Calu3 (cell line): ENCODE results near the gene DDX51. TPM values are rescaled to one million over a fixed set of nuclear protein-coding genes. Genes with fewer than 3 reads are reported as not detected.

Experiments
- BruUV-seq: library from RNA; stranded (reverse); fragments of 400-500 nt; replicated peaks from 2 replicates; lab custom pipeline; 2021; lab: Mats Ljungman, UMichigan
- CTCF ChIA-PET: fragments of 300-600 bp; sonication (Branson Sonifier 250); formaldehyde crosslinking; loops from one replicate; lab custom pipeline; 2022; ENCODE audit warnings: antibody characterized with exemption; lab: Charles Lee
- DNase-seq: peaks from one replicate; pipeline ENCODE4 v3.0.0; 2022
- H3K27ac Mint-ChIP-seq: one replicate; pipeline ENCODE4 v1.8.0; 2022; ENCODE audit warnings: mixed read lengths; ENCODE audit not compliant: unreplicated experiment
- H3K27me3 Mint-ChIP-seq: one replicate; pipeline ENCODE4 v1.8.0; 2022; ENCODE audit warnings: mixed read lengths; ENCODE audit not compliant: unreplicated experiment
- H3K36me3 Mint-ChIP-seq: one replicate; pipeline ENCODE4 v1.8.0; 2022; ENCODE audit warnings: mild to moderate bottlenecking, moderate library complexity, mixed read lengths; ENCODE audit not compliant: insufficient read depth, unreplicated experiment
- H3K4me1 Mint-ChIP-seq: one replicate; pipeline ENCODE4 v1.8.0; 2022; ENCODE audit warnings: mild to moderate bottlenecking, low read depth, mixed read lengths; ENCODE audit not compliant: unreplicated experiment
- H3K4me3 Mint-ChIP-seq: one replicate; pipeline ENCODE4 v1.8.0; 2022; ENCODE audit warnings: mild to moderate bottlenecking, low read depth, moderate library complexity, mixed read lengths; ENCODE audit not compliant: unreplicated experiment
- H3K9me3 Mint-ChIP-seq: one replicate; pipeline ENCODE4 v1.8.0; 2022; ENCODE audit warnings: low read depth, mixed read lengths; ENCODE audit not compliant: unreplicated experiment
- CTCF ChIP-seq: fragments of 200-600 bp; IDR thresholded peaks from one replicate; pipeline ENCODE4 v1.8.0; 2022; ENCODE audit warnings: antibody characterized with exemption; ENCODE audit not compliant: unreplicated experiment
- intact Hi-C: fragments of 100-400 bp; cut with micrococcal nuclease; formaldehyde crosslinking; loops from one replicate; pipeline ENCODE4 v1.10.0; 2022; ENCODE audit not compliant: unreplicated experiment
- total RNA-seq: library from RNA; stranded (reverse); gene quantifications from 2 replicates; pipeline ENCODE4 v1.2.3, GENCODE V29; 2022

The DDX51 gene
- total RNA-seq, 1 experiment from 2014 or later: 46.3 TPM

GRCh38 chr12:132182711-132183365 is 38.7 kb upstream of the DDX51 start:
- Mint-ChIP-seq H3K4me1 (no peaks in the 10 kb centered on the region), H3K4me3 (no peak overlapping the region), H3K27ac (no peak overlapping the region), H3K27me3 (peaks cover 92% of the 10 kb centered on the region), H3K36me3 (peaks cover 5% of the 10 kb centered on the region), H3K9me3 (peaks cover 2% of the 10 kb centered on the region)
- intact Hi-C loops: no loop called here
- TF ChIP-seq CTCF: no peak
- no peak for DNase-seq
- CTCF ChIA-PET: no interaction called here
- no TSS peak for BruUV-seq

GRCh38 chr12:132182206-132182710 is 38.1 kb upstream of the DDX51 start:
- peaks cover 89% of the 10 kb centered on the region for H3K27me3 Mint-ChIP-seq
- H3K4me3 Mint-ChIP-seq: no peak overlapping the region
- no peak overlapping the region for H3K27ac Mint-ChIP-seq
- no TSS peak for BruUV-seq
- DNase-seq: no peak
- TF ChIP-seq CTCF: no peak
- intact Hi-C loops: no loop called here
- no peaks in the 10 kb centered on the region for H3K36me3 Mint-ChIP-seq
- H3K9me3 Mint-ChIP-seq: peaks cover 2% of the 10 kb centered on the region
- no peaks in the 10 kb centered on the region for H3K4me1 Mint-ChIP-seq
- CTCF ChIA-PET: no interaction called here

- TF ChIP-seq CTCF: no peak
- no TSS peak for BruUV-seq
- Mint-ChIP-seq H3K9me3 (peaks cover 2% of the 10 kb centered on the region), H3K4me3 (no peak overlapping the region), H3K36me3 (no peaks in the 10 kb centered on the region), H3K27ac (no peak overlapping the region), H3K4me1 (no peaks in the 10 kb centered on the region), H3K27me3 (peaks cover 91% of the 10 kb centered on the region)
- intact Hi-C loops: no loop called here
- DNase-seq: no peak
- CTCF ChIA-PET: no interaction called here
Observed at GRCh38 chr12:132181570-132182200, 37.6 kb upstream of the DDX51 start.

- intact Hi-C loops: no loop called here
- Mint-ChIP-seq H3K36me3 (no peaks in the 10 kb centered on the region), H3K4me1 (no peaks in the 10 kb centered on the region), H3K27me3 (peaks cover 91% of the 10 kb centered on the region), H3K9me3 (peaks cover 2% of the 10 kb centered on the region), H3K4me3 (no peak overlapping the region), H3K27ac (no peak overlapping the region)
- DNase-seq: no peak
- CTCF ChIA-PET: interaction anchor here (0.6 kb wide), 1 partner anchor 29 kb away, joined by 5 read pairs; no protein-coding TSS in a partner anchor
- TF ChIP-seq CTCF: no peak
- BruUV-seq: no TSS peak
Observed at GRCh38 chr12:132180648-132181546, 36.8 kb upstream of the DDX51 start.
